ENCODE results near the gene CAMKV.
"Not testable (repeated sequence)": the region's sequence is repeated elsewhere in the genome, so short reads cannot be mapped to it uniquely, and the experiment has no call there.

Gene CAMKV, protein sequence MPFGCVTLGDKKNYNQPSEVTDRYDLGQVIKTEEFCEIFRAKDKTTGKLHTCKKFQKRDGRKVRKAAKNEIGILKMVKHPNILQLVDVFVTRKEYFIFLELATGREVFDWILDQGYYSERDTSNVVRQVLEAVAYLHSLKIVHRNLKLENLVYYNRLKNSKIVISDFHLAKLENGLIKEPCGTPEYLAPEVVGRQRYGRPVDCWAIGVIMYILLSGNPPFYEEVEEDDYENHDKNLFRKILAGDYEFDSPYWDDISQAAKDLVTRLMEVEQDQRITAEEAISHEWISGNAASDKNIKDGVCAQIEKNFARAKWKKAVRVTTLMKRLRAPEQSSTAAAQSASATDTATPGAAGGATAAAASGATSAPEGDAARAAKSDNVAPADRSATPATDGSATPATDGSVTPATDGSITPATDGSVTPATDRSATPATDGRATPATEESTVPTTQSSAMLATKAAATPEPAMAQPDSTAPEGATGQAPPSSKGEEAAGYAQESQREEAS

DNA sequence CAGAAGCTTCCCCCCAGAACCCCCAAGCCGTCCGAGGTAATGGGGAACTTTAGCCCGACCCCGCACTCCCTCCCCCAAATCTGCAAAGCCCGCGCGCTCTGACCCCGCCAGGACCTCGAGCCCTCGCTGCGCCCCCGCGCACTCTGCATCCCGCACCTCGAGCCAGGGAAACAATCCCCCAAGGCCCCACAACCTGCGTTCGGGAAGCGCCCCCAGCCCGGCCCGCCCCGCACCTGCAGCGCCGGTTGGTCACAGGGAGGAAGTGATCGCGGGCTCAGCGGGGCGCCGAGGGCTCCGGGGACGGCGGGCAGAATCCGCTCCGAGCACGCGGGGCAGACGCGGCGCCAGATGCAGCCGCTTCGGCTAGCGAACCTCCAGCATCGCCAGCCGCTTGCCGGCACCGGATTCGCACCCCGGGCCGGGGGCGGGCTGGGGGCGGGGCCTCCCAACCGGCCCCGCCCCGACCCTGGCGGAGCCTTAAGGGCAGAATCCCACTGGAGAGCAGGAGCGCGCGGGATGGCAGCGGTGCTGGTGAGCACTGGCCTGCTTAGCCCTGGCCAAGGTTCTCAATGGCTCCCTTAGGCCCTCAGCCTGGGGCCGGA, at the start of gene CAMKV:
Gene CAMKV, minus strand, starts transcription at position 382 of the 602 bp plus-strand sequence. CDS start 7,518 bp downstream, outside the sequence.
- DNase-seq, result peak; percentile 11

DNA sequence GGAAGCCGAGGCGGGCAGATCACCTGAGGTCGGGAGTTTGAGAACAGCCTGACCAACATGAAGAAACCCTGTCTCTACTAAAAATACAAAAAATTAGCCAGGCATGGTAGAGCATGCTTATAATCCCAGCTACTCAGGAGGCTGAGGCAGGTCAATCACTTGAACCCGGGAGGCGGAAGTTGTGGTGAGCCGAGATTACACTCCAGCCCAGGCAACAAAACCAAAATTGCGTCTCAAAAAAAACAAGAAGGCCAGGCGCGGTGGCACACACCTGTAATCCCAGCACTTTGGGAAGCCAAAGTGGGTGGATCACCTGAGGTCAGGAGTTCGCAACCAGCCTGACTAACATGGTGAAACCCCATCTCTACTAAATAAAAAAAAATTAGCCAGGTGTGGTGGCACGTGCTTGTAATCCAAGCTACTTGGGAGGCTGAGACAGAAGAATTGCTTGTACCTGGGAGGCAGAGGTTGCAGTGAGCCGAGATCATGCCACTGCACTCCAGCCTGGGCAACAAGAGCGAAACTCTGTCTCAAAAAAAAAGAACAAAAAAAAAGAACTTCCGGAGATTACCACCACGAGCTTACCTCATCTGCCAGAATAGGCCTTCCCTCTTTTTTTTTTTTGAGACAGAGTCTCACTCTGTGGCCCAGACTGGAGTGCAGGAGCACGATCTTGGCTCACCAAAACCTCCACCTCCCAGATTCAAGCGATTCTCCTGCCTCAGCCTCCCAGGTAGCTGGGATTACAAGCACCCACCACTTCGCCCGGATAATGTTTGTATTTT, 48.3 kb upstream of the CAMKV start:
- DNase-seq, result not testable (repeated sequence)

DNA sequence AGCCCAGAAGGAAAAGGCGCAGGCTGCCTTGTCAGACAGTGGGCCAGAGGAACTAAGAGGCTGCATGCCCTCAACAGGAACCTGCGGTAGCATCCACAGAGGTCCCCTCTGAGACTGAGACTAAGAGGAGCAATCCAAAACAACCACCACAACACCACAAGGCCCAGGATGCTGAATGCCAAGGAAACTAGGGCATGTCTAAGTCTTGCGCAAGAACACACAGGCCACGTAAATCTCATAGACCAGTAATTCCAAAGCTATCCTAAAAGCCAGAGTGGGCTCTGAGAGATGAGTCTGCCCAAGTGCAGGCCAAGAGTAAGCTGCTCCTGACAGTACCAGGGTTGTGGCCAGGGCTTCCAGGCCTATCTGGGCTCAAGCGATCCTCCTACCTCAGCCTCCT, 47.0 kb upstream of the CAMKV start:
- DNase-seq, result no peak

DNA sequence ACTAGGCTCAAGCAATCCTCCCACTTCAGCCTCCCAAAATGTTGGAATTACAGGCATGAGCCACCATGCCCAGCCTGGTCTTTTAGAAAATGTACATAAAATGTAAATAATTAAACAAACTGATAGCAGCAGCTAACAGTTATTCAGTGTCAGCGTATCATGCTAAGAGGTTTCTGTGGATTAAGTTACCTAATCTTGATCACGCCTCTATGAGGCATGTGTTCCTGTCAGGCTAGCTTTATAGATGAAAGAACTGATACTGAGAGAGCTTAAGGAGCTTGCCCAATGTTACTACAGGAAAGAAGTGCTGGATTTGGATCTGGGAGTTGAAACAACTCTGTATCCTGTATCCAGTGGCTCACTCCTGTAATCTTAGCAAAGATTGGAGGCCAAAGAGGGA, 45.2 kb upstream of the CAMKV start:
- no peak for DNase-seq

DNA sequence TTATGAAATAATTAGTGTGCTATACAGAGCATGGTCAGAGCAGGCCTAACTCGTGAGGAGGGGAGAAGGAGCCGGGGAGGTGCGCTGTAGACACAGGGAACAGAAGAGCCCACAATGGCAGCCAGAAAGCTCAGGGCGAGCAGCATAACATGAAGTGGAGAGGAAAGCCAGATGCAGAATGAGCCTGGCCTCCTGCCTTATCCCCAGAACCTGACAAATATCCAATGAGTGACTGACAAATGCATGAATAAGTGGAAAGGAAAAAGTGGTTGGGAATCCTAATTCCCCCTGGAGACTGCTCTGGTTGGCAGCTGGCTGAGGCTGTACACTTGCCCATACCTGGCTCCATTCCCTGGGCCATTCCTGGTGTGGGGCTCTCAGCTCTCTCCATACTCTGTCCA, 43.2 kb upstream of the CAMKV start:
- no peak for DNase-seq

DNA sequence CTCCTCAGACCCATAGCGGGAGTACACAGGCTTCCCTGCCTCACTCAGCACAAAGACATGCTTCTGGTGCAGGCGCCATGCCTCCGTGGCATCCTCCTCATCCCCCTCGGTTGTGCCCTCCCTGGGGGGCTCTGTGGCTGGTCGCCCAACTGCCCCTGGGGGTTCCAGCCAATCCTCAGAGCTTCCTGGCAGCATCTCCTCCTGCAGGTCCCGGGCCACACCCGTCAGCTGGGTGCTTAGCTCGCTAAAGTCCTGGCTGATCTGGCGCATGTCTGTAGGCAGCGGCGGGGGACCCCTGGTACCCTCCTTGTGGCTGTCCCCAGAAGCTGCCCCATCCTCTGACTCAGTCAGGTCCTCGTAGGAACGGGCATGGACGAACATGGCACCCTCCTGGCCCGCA, 41.9 kb upstream of the CAMKV start:
- no peak for DNase-seq

DNA sequence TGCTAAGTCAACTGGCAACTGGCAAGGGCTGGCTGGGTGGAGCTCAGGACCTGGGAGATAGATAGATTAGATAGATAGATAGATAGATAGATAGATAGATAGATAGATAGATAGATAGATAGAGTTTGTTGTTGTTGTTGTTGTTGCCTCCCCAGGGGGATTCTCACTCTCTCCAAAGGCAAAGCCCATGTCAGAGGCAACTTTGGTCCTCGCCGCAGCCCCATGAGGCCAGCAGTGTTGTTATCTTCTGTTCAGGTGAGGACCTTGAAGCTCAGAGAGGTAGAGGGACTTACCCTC, 41.4 kb upstream of the CAMKV start:
- no peak for DNase-seq

DNA sequence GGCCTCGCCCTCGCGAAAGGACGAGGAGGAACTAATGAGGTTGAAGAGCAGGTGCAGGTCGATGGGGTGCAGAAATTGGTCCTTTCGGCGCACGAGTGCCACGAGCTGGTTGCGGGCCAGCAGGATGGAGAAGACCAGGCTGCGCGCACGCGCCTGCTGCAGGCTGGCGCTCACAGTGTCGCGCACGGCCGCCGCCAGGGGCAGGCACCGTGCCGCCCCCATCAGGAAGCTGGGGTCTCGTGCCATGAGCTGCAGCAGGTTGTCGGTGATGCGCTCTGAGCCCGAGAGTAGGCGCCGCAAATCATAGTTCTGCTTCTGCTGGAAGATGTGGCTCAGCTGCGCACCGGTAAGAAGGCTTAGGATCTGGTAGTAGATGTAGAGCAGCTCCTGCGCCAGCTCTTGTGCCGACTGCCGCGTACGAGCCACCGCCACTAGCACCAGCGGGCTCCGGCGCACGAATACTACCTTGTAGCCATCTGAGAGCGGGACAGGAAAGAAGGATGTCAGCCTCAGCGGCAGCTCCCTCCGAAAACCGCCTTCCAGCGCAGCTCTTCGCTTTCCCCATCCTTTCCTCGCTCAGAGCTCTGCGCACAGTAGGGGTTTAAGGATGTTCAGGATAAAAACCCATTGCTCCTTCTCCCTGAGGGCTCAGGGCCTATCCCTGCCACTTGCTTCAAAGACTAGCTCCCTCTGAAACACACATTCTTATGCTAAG, 40.9 kb upstream of the CAMKV start:
- DNase-seq, result no peak

DNA sequence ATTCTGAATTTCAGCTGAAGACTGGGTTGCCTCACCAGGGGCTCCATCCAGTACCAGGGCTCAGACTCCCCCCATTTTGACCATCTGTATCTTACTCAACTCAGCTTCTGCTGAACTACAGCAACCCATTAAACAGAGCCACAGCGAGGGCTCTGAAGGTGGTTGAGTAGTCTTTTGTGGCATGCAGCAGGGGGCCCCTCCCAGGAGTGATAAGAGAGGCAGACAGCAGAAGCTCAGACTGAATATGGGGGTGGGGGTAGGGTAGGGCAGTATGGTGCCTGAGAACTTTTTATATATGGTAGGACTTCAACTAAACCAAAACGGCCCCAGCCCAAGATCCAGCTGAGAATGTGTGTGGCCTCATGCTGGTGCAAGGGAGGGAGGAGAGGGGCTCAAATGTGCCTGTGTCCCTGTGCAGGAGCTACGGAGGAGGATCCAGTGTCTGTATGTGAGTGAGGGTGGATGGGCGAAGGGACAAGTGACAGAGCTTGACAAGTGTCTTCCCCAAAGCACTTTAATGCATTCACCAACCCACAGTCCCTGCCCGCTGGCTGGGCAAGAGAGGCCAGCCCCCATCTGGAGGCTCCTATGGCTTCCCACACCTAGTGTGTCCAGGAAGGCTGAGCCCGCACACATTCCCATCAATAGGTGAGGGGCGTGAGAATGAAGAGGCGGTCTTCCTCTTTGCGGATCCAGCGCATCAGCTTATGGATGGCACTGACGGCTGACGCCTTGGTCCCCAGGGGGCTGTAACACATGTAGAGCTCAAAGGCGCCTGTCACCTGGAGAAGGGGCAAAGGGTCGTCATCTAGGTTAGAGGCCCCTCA, 38.9 kb upstream of the CAMKV start:
- no peak for DNase-seq

DNA sequence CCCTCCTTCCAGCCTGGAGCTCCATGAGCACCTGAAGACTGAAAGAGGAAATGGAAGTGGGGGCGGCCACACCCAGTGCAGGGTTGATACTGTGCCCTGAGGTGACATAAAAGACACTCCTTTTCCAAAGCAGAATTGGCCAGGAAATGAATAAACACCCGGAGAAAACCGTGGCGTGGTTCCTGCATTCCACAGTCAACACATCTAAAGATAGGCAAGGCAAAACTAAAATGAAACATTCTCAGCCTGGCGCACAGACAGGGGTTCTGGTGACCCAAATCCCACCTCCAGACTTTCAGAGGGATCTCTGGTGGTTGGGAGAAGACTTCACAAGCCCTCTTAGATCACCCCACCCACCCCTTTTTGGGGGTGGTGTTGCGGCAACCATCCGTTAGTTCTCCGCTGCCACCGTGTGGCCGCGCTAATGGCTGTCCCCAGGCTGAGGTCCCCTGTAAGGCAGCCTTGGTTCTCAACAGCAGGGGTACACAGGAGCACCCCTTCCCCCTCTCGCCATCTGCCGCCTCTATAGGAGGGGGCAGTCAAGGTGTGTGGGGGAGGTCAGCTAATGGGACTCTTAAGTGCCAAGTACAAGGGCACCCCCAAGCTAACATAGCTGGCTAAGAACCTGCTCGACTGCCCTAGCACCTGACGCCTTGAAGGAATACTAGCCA, 36.5 kb upstream of the CAMKV start:
- peak; percentile 1 for DNase-seq

DNA sequence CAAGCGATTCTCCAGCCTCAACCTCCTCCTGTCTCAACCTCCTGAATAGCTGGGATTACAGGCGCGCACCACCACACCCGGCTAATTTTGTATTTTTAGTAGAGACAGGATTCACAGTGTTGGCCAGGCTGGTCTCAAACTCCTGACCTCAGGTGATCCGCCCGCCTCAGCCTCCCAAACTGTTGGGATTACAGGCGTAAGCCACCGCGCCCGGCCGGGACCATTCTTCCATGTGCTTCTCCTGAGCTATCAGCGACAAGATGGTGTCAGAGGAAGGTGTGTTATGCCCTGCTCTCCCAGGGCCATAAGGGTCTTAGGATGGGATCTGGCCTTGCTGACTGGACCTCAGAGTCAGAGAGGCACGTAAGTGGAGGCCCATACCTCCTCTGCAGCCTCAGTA, 34.7 kb upstream of the CAMKV start:
- not testable (repeated sequence) for DNase-seq

DNA sequence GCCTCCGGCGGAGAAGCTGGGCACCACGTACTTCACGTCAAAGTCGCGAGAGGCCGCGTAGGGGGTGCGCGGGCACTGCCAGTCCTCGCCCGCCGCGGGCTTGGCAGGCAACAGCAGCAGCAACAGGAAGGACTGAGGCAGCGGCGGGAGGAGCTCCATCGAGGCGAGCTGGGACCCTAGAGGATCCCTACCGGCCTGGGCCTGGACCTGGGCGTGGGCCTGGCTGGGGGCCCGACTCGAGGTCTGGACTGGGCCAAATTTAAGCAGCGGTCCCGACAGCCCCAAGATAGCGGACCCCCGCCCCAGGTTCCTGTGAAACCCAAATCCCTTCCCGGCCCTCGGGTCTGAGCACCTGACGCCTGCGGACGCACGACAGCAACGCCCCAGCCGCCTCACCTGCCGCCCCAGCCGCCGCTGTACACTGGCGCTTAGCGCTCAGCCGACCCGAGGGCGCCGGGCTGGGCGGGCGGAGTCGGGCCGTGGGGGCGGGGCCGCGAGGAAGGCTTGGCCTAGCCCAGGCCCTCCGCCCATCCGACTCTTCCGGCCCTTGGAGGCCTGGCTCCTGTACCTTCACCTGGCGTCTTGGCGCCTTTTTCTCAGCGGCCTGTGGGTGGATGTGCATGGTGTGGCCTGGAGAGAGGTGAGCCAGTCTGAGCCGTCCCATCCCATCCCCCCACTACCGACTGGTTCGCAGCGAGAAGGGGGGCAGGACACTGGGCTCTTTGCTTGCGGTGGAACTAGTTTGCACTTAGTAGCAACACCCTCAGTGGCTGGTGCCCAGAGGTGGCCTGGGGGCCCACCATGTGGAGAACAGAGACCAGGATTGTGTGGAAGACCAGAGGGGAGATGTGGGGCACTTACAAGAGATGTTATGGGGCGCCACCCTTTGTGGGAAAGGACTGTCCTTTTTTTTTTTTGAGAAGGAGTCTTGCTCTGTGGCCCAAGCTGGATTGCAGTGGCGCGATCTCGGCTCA, 34.0 kb upstream of the CAMKV start, which contains the start of gene MST1R:
Gene MST1R, minus strand, starts transcription at position 423 of the 974 bp plus-strand sequence. Its CDS starts 264 bp downstream, at position 159.
- no peak for DNase-seq

DNA sequence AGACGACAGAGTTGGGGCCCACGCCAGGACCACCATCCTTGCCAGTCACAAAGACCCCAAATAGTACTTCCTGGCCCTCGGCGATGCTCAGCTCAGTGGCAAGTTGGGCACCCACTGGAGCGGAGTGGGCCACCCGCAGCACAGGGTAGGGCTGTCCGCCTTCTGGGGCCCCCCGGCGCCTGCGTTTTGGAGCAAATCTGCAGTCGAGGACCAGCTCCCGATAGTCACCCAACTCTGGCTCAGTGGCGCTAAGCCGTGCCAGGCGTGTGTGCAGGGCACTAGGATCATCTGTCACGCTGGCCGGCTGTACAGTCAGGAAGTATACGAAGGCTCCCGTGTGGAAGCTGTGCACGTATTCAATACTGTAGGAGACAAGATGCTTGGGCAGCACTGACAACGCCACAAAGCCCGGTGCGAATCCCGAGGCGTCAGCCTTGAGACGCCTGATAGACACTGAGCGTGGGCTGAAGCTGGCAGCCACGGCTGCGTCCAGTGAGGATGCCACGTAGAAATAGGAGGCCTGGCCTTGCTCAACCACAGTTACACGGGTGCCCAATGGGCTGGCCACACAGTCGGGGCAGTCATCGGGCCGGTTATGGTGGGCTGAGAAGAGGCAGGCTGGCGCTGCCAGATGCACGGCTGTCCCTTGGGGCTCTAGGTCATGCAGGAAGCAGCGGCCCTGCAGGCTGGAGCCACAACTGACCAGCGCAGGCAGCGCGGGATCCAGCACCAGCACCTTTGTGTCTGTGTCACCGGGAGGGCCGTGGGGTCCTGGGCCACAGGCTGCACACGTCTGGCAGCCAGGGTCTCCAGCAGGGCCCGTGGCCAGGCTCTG, 33.0 kb upstream of the CAMKV start:
- no peak for DNase-seq

DNA sequence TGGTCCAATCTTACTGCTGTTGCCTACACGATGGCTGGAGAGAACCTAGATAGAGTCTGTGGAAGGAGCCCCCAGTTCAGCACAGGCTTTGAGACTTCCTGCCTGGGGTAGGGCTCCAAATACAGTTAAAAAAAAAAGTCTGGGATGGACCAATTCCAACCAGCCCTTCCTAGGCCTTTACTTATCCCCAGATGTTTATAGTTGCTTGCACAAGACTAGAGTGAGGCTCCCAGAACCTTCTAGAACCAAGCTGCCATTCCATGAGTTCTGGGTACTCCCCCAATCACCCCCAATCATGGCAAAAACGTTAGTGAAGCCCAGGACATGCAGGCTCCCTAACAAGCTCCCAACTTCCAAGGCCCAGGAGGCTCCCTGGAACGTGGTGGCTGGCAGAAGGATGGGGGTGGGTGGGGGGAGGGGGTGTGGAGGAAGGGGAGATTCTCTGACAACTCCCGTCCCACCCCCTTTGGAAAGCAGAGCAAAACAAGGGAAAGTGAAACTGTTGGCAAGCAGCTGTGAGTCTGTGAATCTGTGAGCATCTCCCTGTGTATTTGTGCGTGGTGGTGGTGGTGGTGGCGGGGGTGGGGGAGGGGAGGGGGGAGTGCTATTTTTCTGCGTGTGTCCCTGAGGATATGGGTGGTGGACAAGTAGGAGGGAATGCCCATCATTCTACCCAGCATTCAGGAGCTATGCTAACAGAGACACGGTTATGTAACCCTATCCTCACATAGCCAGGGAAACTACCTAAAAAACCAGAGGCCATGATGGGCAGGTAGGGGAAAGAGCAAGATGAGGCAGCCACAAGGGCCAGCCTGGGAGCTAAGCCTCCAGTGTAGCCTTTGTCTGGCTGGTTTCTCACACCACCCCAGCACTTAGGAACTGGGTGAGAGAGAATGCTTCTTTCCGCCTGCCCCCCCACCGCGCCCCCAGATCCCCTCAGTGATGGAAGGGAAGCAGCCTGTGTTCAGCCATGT, 31.9 kb upstream of the CAMKV start:
- DNase-seq, result no peak

DNA sequence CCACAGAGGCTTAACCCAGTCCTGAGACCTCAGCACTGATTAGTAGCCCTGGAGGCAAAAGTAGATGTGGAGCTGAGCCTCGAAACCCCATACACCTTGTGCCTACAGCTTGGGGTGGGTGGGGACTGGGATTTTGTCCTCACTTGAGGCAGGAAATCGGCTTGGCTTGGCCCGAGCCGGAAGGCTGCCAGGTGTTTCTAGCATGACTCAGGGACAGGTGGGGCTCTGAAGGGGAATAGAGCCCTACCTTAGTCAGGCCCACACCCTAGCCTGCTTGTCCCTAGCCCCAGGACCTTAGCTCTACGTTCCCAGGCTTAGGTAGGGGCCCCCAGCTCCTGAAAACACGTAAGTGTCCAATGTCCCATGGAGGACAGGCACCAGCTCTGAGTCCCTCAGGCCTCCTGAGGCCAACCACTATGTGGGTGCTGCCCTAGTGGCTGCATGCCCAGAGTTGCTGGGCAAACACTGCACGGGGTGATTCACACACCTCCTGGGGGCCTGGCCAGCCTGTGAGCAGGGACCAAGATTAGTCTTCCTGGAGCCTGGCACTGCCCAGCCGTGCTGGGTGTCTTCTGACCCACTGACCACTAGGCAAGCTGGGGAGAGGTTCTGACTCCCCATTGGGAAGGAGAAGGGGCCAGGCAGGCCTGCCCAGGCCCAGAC, 30.9 kb upstream of the CAMKV start:
- no peak for DNase-seq

DNA sequence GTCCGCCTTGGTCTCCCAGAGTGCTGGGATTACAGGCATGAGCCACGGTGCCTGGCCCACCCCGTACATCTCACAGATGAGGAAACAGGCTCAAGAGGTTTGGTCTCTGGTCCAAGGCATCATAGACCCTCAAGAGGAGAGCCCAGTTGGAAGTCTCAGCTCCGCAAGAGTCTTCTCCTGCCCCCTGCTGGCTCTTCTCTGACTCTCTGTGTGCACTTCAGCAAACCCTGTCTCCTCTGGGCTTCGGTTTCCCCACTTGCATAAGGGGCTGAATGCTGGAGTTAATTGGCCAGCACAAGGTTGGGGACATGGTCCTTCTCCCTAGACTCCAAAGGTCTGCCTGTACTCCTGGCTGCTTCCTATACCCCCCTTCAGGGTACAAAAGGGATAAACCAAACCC, 30.1 kb upstream of the CAMKV start:
- DNase-seq, result peak; percentile 0

DNA sequence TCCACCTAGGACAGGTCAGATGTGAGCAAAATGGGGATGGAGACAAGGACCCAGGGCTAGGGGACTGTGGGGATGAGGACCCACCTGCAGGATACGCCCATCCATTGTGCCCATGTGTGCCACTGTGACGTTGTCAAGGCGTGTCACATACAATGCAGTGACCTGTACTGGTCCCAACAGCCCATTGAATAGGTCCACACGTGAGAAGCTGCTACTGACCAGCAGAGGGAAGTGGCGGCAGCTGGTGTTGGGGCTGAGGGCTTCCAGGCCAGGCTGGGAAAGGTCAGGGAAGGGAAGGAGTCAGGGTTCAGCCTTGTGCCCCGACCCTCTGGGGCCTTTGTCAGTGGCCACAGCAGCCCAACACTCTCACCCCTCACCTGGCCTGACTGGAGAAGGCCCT, 29.3 kb upstream of the CAMKV start:
- no peak for DNase-seq
